PC-9 (cell line): ENCODE results near the gene ASB1.

ENCODE experiments used
- EZH2 ChIP-seq: fragments of 200-600 bp; sonication (generic); IDR thresholded peaks from 2 replicates; pipeline ENCODE4 v1.8.0; 2017; ENCODE audit warnings: antibody characterized with exemption, low read depth
- TF ChIP-seq, protein P1 (sequence below): fragments of 200-600 bp; sonication (generic); conservative IDR thresholded peaks from 2 replicates; pipeline ENCODE4 v1.6.1; 2017; ENCODE audit warnings: mixed run types, antibody characterized with exemption, mild to moderate bottlenecking, moderate library complexity

- TF ChIP-seq, protein P1, sequence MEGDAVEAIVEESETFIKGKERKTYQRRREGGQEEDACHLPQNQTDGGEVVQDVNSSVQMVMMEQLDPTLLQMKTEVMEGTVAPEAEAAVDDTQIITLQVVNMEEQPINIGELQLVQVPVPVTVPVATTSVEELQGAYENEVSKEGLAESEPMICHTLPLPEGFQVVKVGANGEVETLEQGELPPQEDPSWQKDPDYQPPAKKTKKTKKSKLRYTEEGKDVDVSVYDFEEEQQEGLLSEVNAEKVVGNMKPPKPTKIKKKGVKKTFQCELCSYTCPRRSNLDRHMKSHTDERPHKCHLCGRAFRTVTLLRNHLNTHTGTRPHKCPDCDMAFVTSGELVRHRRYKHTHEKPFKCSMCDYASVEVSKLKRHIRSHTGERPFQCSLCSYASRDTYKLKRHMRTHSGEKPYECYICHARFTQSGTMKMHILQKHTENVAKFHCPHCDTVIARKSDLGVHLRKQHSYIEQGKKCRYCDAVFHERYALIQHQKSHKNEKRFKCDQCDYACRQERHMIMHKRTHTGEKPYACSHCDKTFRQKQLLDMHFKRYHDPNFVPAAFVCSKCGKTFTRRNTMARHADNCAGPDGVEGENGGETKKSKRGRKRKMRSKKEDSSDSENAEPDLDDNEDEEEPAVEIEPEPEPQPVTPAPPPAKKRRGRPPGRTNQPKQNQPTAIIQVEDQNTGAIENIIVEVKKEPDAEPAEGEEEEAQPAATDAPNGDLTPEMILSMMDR = no peak
- TF ChIP-seq EZH2 = no peak
These were observed 14.0 kb downstream of the ASB1 start for GRCh38 chr2:238440767-238441166.
